ENCODE measurements around the gene CGB8.
"Not testable (repeated sequence)": the region's sequence is repeated elsewhere in the genome, so short reads cannot be mapped to it uniquely, and the experiment has no call there.

Gene CGB8

GRCh38 chr19:49029749-49030148, 19.2 kb downstream of the CGB8 start:
- DNase-seq = not testable (repeated sequence)

- not testable (repeated sequence) for DNase-seq
Observed at GRCh38 chr19:49028686-49029085, 20.2 kb downstream of the CGB8 start.

GRCh38 chr19:49025599-49025998, 23.3 kb downstream of the CGB8 start:
- DNase-seq = not testable (repeated sequence)

- DNase-seq = not testable (repeated sequence)
Observed at GRCh38 chr19:49025088-49025487, 23.8 kb downstream of the CGB8 start.

- DNase-seq = not testable (repeated sequence)
Observed at GRCh38 chr19:49024233-49024632, 24.7 kb downstream of the CGB8 start, which contains the start of gene CGB3. TSS of gene CGB3 (minus strand) at chr19:49024333. CDS start at chr19:49023971, 362 bp downstream.

GRCh38 chr19:49022116-49022515, 26.8 kb downstream of the CGB8 start:
- DNase-seq = no peak

- no peak for DNase-seq
Observed at GRCh38 chr19:49020931-49021895, 27.7 kb downstream of the CGB8 start.

GRCh38 chr19:49020342-49020741, 28.6 kb downstream of the CGB8 start:
- no peak for DNase-seq

- peak; percentile 35 for DNase-seq
Observed at GRCh38 chr19:49019242-49019932, 29.5 kb downstream of the CGB8 start.

- DNase-seq = not testable (repeated sequence)
Observed at GRCh38 chr19:49018388-49019241, 30.3 kb downstream of the CGB8 start.

GRCh38 chr19:49017666-49018351, 31.1 kb downstream of the CGB8 start:
- peak; percentile 46 for DNase-seq

GRCh38 chr19:49017041-49017665, 31.8 kb downstream of the CGB8 start, which contains the start of gene LHB:
TSS of gene LHB (minus strand) at chr19:49017091. CDS start at chr19:49017081, 10 bp downstream.
- DNase-seq = no peak

- DNase-seq = no peak
Observed at GRCh38 chr19:49016067-49016839, 32.7 kb downstream of the CGB8 start.

- no peak for DNase-seq
Observed at GRCh38 chr19:49014870-49015255, 34.0 kb downstream of the CGB8 start.

GRCh38 chr19:49014123-49014869, 34.6 kb downstream of the CGB8 start:
- no peak for DNase-seq

GRCh38 chr19:49011194-49011593, 37.7 kb downstream of the CGB8 start:
- DNase-seq = no peak

- DNase-seq = no peak
Observed at GRCh38 chr19:49010453-49010852, 38.5 kb downstream of the CGB8 start.

- DNase-seq = no peak
Observed at GRCh38 chr19:49009828-49010227, 39.1 kb downstream of the CGB8 start.

- DNase-seq = no peak
Observed at GRCh38 chr19:49006905-49007304, 42.0 kb downstream of the CGB8 start.

All from NCI-H1694 (cell line).